ENCODE measurements around the gene SLC36A3. TPM values are rescaled to one million over a fixed set of nuclear protein-coding genes. Genes with fewer than 3 reads are reported as not detected.
"Not testable (repeated sequence)": the region's sequence is repeated elsewhere in the genome, so short reads cannot be mapped to it uniquely, and the experiment has no call there.

Gene SLC36A3
- total RNA-seq, 2 experiments from 2014 or later = not detected

GRCh38 chr5:151240268-151240835 is 63.2 kb downstream of the SLC36A3 start:
- H3K36me3 Mint-ChIP-seq (ENCODE audit: low read depth); H3K27me3 Mint-ChIP-seq; H3K4me3 Mint-ChIP-seq; H3K27ac Mint-ChIP-seq; H3K9me3 Mint-ChIP-seq; DNase-seq: not testable (repeated sequence)
- ChIA-PET CTCF (interaction anchor here (0.6 to 4.3 kb wide), 7 partner anchors 10 to 1895 kb away, joined by 3 to 19 read pairs (median 4); partner anchors contain the start of genes GM2A and GRPEL2), POLR2A (interaction anchor here (0.7 kb wide), 1 partner anchor 78 kb away, joined by 3 read pairs; no protein-coding TSS in a partner anchor)
- H3K4me1 Mint-ChIP-seq = peaks cover 36% of the 10 kb centered on the region

GRCh38 chr5:151239237-151239861 is 64.2 kb downstream of the SLC36A3 start:
- Mint-ChIP-seq H3K36me3 (ENCODE audit: low read depth) (no peaks in the 10 kb centered on the region), H3K4me1 (peaks cover 41% of the 10 kb centered on the region), H3K9me3 (no peaks in the 10 kb centered on the region), H3K27ac (no peak overlapping the region), H3K4me3 (no peak overlapping the region), H3K27me3 (no peaks in the 10 kb centered on the region)
- peak; percentile 61 for DNase-seq
- CTCF ChIA-PET = interaction anchor here (0.7 to 4.3 kb wide), 19 partner anchors 9 to 130 kb away, joined by 3 to 19 read pairs (median 5); partner anchors contain the start of genes CCDC69 and GM2A
- POLR2A ChIA-PET = no interaction called here

GRCh38 chr5:151238303-151238741 is 65.2 kb downstream of the SLC36A3 start:
- no peak for DNase-seq
- POLR2A ChIA-PET = no interaction called here
- CTCF ChIA-PET = interaction anchor here (0.7 to 2.7 kb wide), 17 partner anchors 9 to 434 kb away, joined by 3 to 13 read pairs (median 5); partner anchors contain the start of genes CCDC69 and GM2A
- H3K36me3 Mint-ChIP-seq (ENCODE audit: low read depth) = no peaks in the 10 kb centered on the region
- peaks cover 39% of the 10 kb centered on the region for H3K4me1 Mint-ChIP-seq
- no peaks in the 10 kb centered on the region for H3K27me3 Mint-ChIP-seq
- H3K27ac Mint-ChIP-seq = no peak overlapping the region
- H3K4me3 Mint-ChIP-seq = no peak overlapping the region
- H3K9me3 Mint-ChIP-seq = no peaks in the 10 kb centered on the region

GRCh38 chr5:151237685-151238084 is 65.9 kb downstream of the SLC36A3 start:
- DNase-seq = no peak
- ChIA-PET CTCF (interaction anchor here (0.7 to 2.7 kb wide), 10 partner anchors 8 to 435 kb away, joined by 3 to 12 read pairs (median 5); partner anchors contain the start of gene CCDC69), POLR2A (interaction anchor here (0.7 kb wide), 1 partner anchor 14 kb away, joined by 4 read pairs; the partner anchor contains the start of gene CCDC69)
- Mint-ChIP-seq H3K27me3 (no peaks in the 10 kb centered on the region), H3K9me3 (no peaks in the 10 kb centered on the region), H3K4me3 (no peak overlapping the region), H3K36me3 (ENCODE audit: low read depth) (no peaks in the 10 kb centered on the region), H3K4me1 (peaks cover 41% of the 10 kb centered on the region), H3K27ac (no peak overlapping the region)

- CTCF ChIA-PET = interaction anchor here (0.8 to 2.7 kb wide), 4 partner anchors 15 to 72 kb away, joined by 3 to 9 read pairs (median 4); no protein-coding TSS in a partner anchor
- H3K27ac Mint-ChIP-seq = no peak overlapping the region
- peaks cover 41% of the 10 kb centered on the region for H3K4me1 Mint-ChIP-seq
- H3K27me3 Mint-ChIP-seq = no peaks in the 10 kb centered on the region
- no peak for DNase-seq
- POLR2A ChIA-PET = interaction anchor here (0.7 kb wide), 1 partner anchor 13 kb away, joined by 4 read pairs; the partner anchor contains the start of gene CCDC69
- H3K9me3 Mint-ChIP-seq = no peaks in the 10 kb centered on the region
- H3K4me3 Mint-ChIP-seq = no peak overlapping the region
- no peaks in the 10 kb centered on the region for H3K36me3 Mint-ChIP-seq (ENCODE audit: low read depth)
These were observed 66.7 kb downstream of the SLC36A3 start for GRCh38 chr5:151236888-151237287.

GRCh38 chr5:151235239-151235571 is 68.4 kb downstream of the SLC36A3 start:
- peaks cover 38% of the 10 kb centered on the region for H3K4me1 Mint-ChIP-seq
- POLR2A ChIA-PET; H3K4me3 Mint-ChIP-seq; DNase-seq; H3K9me3 Mint-ChIP-seq; H3K27me3 Mint-ChIP-seq; H3K36me3 Mint-ChIP-seq (ENCODE audit: low read depth): not testable (repeated sequence)
- CTCF ChIA-PET = interaction anchor here (1.4 to 2.4 kb wide), 5 partner anchors 12 to 120 kb away, joined by 3 to 13 read pairs (median 4); partner anchors contain the start of gene CCDC69
- peak overlapping the region; percentile 46 for H3K27ac Mint-ChIP-seq

GRCh38 chr5:151234476-151235238 is 68.9 kb downstream of the SLC36A3 start:
- DNase-seq = peak; percentile 26
- Mint-ChIP-seq H3K4me1 (peaks cover 38% of the 10 kb centered on the region), H3K27me3 (no peaks in the 10 kb centered on the region), H3K9me3 (no peaks in the 10 kb centered on the region), H3K27ac (no peak overlapping the region), H3K4me3 (no peak overlapping the region), H3K36me3 (ENCODE audit: low read depth) (no peaks in the 10 kb centered on the region)
- ChIA-PET POLR2A (no interaction called here), CTCF (interaction anchor here (0.5 to 2.4 kb wide), 7 partner anchors 11 to 221 kb away, joined by 3 to 13 read pairs (median 4); partner anchors contain the start of gene CCDC69)

GRCh38 chr5:151233616-151234085 is 69.9 kb downstream of the SLC36A3 start:
- Mint-ChIP-seq H3K4me1 (peaks cover 29% of the 10 kb centered on the region), H3K27me3 (no peaks in the 10 kb centered on the region), H3K36me3 (ENCODE audit: low read depth) (no peaks in the 10 kb centered on the region), H3K27ac (peak overlapping the region; percentile 10), H3K4me3 (no peak overlapping the region), H3K9me3 (no peaks in the 10 kb centered on the region)
- POLR2A ChIA-PET = no interaction called here
- CTCF ChIA-PET = interaction anchor here (2.4 kb wide), 1 partner anchor 10 kb away, joined by 13 read pairs; the partner anchor contains the start of gene CCDC69
- no peak for DNase-seq

GRCh38 chr5:151231359-151231758 is 72.2 kb downstream of the SLC36A3 start:
- H3K27ac Mint-ChIP-seq = no peak overlapping the region
- no peak for DNase-seq
- POLR2A ChIA-PET = no interaction called here
- H3K36me3 Mint-ChIP-seq (ENCODE audit: low read depth) = no peaks in the 10 kb centered on the region
- H3K27me3 Mint-ChIP-seq = no peaks in the 10 kb centered on the region
- peaks cover 21% of the 10 kb centered on the region for H3K4me1 Mint-ChIP-seq
- no peak overlapping the region for H3K4me3 Mint-ChIP-seq
- CTCF ChIA-PET = interaction anchor here (0.8 to 3.2 kb wide), 3 partner anchors 9 to 540 kb away, joined by 3 to 19 read pairs (median 5); no protein-coding TSS in a partner anchor
- H3K9me3 Mint-ChIP-seq = peaks cover 3% of the 10 kb centered on the region

- no peak overlapping the region for H3K27ac Mint-ChIP-seq
- H3K27me3 Mint-ChIP-seq = no peaks in the 10 kb centered on the region
- ChIA-PET POLR2A (no interaction called here), CTCF (interaction anchor here (0.5 to 3.3 kb wide), 6 partner anchors 8 to 1685 kb away, joined by 3 to 19 read pairs (median 6); no protein-coding TSS in a partner anchor)
- no peak for DNase-seq
- no peak overlapping the region for H3K4me3 Mint-ChIP-seq
- peaks cover 3% of the 10 kb centered on the region for H3K9me3 Mint-ChIP-seq
- peaks cover 20% of the 10 kb centered on the region for H3K4me1 Mint-ChIP-seq
- no peaks in the 10 kb centered on the region for H3K36me3 Mint-ChIP-seq (ENCODE audit: low read depth)
These were observed 73.4 kb downstream of the SLC36A3 start for GRCh38 chr5:151230048-151230680.

- no peak for DNase-seq
- Mint-ChIP-seq H3K4me3 (no peak overlapping the region), H3K4me1 (peaks cover 17% of the 10 kb centered on the region), H3K27me3 (no peaks in the 10 kb centered on the region), H3K36me3 (ENCODE audit: low read depth) (no peaks in the 10 kb centered on the region), H3K9me3 (peaks cover 3% of the 10 kb centered on the region), H3K27ac (no peak overlapping the region)
- CTCF ChIA-PET = interaction anchor here (0.7 to 3.3 kb wide), 5 partner anchors 9 to 35 kb away, joined by 3 to 19 read pairs (median 8); no protein-coding TSS in a partner anchor
- POLR2A ChIA-PET = no interaction called here
These were observed 74.6 kb downstream of the SLC36A3 start for GRCh38 chr5:151228986-151229385.

- Mint-ChIP-seq H3K27ac (no peak overlapping the region), H3K4me1 (peaks cover 11% of the 10 kb centered on the region), H3K9me3 (peaks cover 3% of the 10 kb centered on the region), H3K36me3 (ENCODE audit: low read depth) (no peaks in the 10 kb centered on the region), H3K4me3 (no peak overlapping the region), H3K27me3 (no peaks in the 10 kb centered on the region)
- DNase-seq = no peak
- ChIA-PET CTCF (interaction anchor here (0.7 to 3.3 kb wide), 3 partner anchors 10 to 101 kb away, joined by 3 to 11 read pairs (median 8); no protein-coding TSS in a partner anchor), POLR2A (interaction anchor here (0.7 kb wide), 1 partner anchor 15 kb away, joined by 3 read pairs; no protein-coding TSS in a partner anchor)
These were observed 75.6 kb downstream of the SLC36A3 start for GRCh38 chr5:151227918-151228447.

Data from activated CD4-positive, alpha-beta T cell treated with anti-CD3 and anti-CD28 coated beads, Interleukin-2, amount 10 ng/mL, durations not matched to agents 7 days and 5 days (primary cell).